ENCODE results near the gene CTNNB1.

The CTNNB1 gene

GRCh38 chr3:41250825-41251224 lies 51.5 kb downstream of the CTNNB1 start:
- no peak overlapping the region for H3K27ac ChIP-seq (replicated peaks)
- no peak for DNase-seq (ENCODE audit: low read depth in 1 of 2, low spot score in 1 of 2)
- TF ChIP-seq REST (IDR thresholded peaks at IDR 0.05; ENCODE audit: insufficient replicate concordance, low read depth) (no peak), GABPA (IDR thresholded peaks at IDR 0.05; ENCODE audit: low read depth) (no peak), POLR2AphosphoS5 (IDR thresholded peaks at IDR 0.05; ENCODE audit: low read depth) (no peak), SPI1 (IDR thresholded peaks at IDR 0.05; ENCODE audit: borderline replicate concordance, low read depth) (no peak), CTCF (IDR thresholded peaks at IDR 0.05; ENCODE audit: insufficient read depth, low read length) (no peak)
- no peak overlapping the region for H3K4me3 ChIP-seq (replicated peaks; ENCODE audit: insufficient read depth, low read length)
- no peaks in the 10 kb centered on the region for H3K27me3 ChIP-seq (ENCODE audit: insufficient read depth, poor library complexity, severe bottlenecking)

DNA sequence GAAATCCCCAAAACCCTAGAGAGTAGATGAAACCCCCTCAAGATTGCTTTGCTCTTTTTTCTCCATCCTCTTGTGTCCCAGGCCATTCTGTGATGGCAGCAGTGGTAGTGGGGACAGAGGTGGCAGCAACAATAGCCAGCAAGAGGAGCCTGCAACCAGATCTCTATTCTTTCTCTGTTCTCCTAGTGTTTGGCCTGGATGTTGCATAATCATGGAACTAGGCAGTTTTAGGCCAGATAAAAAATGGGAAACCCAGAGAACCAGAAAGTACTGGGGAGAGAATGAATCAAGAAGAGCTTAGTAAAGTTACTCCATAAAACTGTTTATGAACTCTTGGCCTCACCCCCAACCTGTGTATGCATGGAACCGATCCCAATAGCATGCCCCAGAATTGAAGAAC lies 52.3 kb downstream of the CTNNB1 start:
- DNase-seq (ENCODE audit: low read depth in 1 of 2, low spot score in 1 of 2), result no peak
- Histone ChIP-seq H3K4me3 (replicated peaks; ENCODE audit: insufficient read depth, low read length) (no peak overlapping the region), H3K27me3 (ENCODE audit: insufficient read depth, poor library complexity, severe bottlenecking) (no peaks in the 10 kb centered on the region), H3K27ac (replicated peaks) (no peak overlapping the region)
- TF ChIP-seq SPI1 (IDR thresholded peaks at IDR 0.05; ENCODE audit: borderline replicate concordance, low read depth), result no peak
- TF ChIP-seq REST (IDR thresholded peaks at IDR 0.05; ENCODE audit: insufficient replicate concordance, low read depth), result no peak
- no peak for TF ChIP-seq CTCF (IDR thresholded peaks at IDR 0.05; ENCODE audit: insufficient read depth, low read length)
- no peak for TF ChIP-seq GABPA (IDR thresholded peaks at IDR 0.05; ENCODE audit: low read depth)
- no peak for TF ChIP-seq POLR2AphosphoS5 (IDR thresholded peaks at IDR 0.05; ENCODE audit: low read depth)

DNA sequence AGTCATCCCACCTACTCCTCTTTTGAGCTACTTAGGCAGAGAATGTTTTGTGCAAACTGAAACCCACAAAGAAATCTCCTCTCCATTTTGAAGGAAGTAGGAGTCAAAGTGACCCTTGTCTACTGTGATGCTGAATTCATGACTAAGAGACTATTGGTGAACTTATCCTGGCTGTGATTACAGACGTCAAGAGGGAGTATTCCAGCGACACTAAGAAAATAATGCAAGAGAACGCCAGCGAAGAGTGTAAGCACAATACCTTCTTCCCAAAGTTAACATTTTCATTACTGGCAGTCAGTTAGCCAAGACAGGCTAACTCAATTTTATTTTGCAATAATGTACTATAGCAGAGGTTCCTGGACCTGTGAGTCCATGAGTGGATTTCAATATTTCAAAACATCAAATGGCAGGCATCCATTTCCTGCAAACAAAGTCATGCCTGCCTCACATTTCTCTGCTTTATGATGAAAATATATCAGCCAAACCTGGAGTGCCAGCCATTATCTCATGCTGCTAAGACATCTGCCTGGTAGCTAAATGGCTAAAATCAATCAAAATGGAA lies 59.0 kb downstream of the CTNNB1 start:
- Histone ChIP-seq H3K4me3 (replicated peaks; ENCODE audit: insufficient read depth, low read length) (no peak overlapping the region), H3K27ac (replicated peaks) (no peak overlapping the region), H3K27me3 (ENCODE audit: insufficient read depth, poor library complexity, severe bottlenecking) (no peaks in the 10 kb centered on the region)
- DNase-seq (ENCODE audit: low read depth in 1 of 2, low spot score in 1 of 2), result no peak
- TF ChIP-seq SPI1 (IDR thresholded peaks at IDR 0.05; ENCODE audit: borderline replicate concordance, low read depth), result no peak
- TF ChIP-seq GABPA (IDR thresholded peaks at IDR 0.05; ENCODE audit: low read depth), result no peak

DNA sequence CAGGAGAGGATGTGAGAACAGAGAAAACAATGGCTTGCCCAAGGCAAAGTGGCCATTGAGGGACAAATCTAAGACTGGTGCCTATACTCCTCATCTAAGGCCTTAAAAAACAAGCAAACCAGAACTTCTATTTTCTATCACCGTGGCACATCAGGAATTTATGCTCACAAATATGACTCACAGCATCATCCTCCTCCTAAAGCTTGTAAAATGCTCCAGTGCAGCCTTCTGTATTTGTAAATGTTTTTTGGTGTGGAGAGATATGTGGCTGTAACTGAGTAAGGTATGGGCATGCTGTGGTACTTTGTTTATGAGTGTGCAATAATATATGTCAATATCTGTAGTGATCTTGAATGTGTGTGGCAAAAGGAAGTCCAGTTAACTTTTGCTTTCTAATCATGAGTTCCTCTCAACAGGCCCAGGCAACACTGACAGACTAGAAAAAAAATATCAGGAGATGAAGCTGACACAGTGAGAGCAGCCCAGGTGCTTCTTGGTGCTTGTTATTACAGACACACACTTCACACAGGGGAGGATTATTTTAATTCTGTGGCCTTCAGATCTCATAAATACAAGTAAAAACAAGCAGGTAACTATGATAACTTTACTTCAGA lies 60.3 kb downstream of the CTNNB1 start:
- Histone ChIP-seq H3K4me3 (replicated peaks; ENCODE audit: insufficient read depth, low read length) (no peak overlapping the region), H3K27me3 (ENCODE audit: insufficient read depth, poor library complexity, severe bottlenecking) (no peaks in the 10 kb centered on the region)

More for the DNA sequence above, 60.3 kb downstream of the CTNNB1 start:
- no peak overlapping the region for H3K27ac ChIP-seq (replicated peaks)
- DNase-seq (ENCODE audit: low read depth in 1 of 2, low spot score in 1 of 2), result no peak
- TF ChIP-seq GABPA (IDR thresholded peaks at IDR 0.05; ENCODE audit: low read depth) (no peak), SPI1 (IDR thresholded peaks at IDR 0.05; ENCODE audit: borderline replicate concordance, low read depth) (no peak), POLR2AphosphoS5 (IDR thresholded peaks at IDR 0.05; ENCODE audit: low read depth) (no peak), CTCF (IDR thresholded peaks at IDR 0.05; ENCODE audit: insufficient read depth, low read length) (no peak), REST (IDR thresholded peaks at IDR 0.05; ENCODE audit: insufficient replicate concordance, low read depth) (no peak)
